Keratinocyte (primary cell): ENCODE data around the gene RASA3.

Source experiments
- EZH2 ChIP-seq: IDR thresholded peaks from one replicate; pipeline ENCODE4 v1.6.1; 2012; ENCODE audit warnings: inconsistent platforms, mild to moderate bottlenecking, low read length, moderate library complexity
- TF ChIP-seq, protein P1 (sequence below), 3 experiments: IDR thresholded peaks in 1 of 3; conservative IDR thresholded peaks in 1 of 3; optimal IDR thresholded peaks in 1 of 3; 2 replicates in 2 of 3; 3 replicates in 1 of 3; pipeline versions ENCODE3 to v1.5.1; 2011; ENCODE audit warnings: low read length in 3 of 3, mild to moderate bottlenecking in 3 of 3, moderate library complexity in 2 of 3, control low read depth in 1 of 3, inconsistent platforms in 1 of 3; ENCODE audit not compliant: insufficient read depth in 2 of 3; ENCODE audit errors: extremely low read depth in 1 of 3

DNA sequence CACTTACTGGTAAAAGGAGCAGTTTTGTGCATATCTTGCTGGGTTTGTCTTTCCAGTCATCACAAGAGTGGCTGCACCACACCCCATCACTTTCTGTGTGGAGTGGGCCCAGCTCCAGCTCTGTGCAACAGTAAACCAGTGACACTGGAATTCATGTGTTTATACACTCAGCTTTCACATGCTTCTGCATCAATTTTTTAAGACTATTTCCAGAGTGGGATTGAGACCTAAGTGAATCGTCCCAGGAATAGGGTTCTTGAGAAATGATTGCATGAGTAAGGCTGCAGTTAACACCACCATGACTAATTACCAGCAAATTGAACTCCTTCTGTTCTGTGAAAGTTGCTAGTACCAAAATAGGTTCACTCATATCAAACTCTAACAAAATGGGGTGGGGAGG, 41.3 kb upstream of the RASA3 start:
- TF ChIP-seq, protein P1, sequence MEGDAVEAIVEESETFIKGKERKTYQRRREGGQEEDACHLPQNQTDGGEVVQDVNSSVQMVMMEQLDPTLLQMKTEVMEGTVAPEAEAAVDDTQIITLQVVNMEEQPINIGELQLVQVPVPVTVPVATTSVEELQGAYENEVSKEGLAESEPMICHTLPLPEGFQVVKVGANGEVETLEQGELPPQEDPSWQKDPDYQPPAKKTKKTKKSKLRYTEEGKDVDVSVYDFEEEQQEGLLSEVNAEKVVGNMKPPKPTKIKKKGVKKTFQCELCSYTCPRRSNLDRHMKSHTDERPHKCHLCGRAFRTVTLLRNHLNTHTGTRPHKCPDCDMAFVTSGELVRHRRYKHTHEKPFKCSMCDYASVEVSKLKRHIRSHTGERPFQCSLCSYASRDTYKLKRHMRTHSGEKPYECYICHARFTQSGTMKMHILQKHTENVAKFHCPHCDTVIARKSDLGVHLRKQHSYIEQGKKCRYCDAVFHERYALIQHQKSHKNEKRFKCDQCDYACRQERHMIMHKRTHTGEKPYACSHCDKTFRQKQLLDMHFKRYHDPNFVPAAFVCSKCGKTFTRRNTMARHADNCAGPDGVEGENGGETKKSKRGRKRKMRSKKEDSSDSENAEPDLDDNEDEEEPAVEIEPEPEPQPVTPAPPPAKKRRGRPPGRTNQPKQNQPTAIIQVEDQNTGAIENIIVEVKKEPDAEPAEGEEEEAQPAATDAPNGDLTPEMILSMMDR (optimal IDR thresholded peaks at IDR 0.05 in 1 of 3, IDR thresholded peaks at IDR 0.05 in 1 of 3, conservative IDR thresholded peaks at IDR 0.05 in 1 of 3; ENCODE audit: extremely low read depth in 1 of 3, insufficient read depth in 2 of 3, low read length in 3 of 3), result no peak
- TF ChIP-seq EZH2, result no peak
